ENCODE results near the gene GHR.

GHR gene

GRCh38 chr5:42612750-42613366 lies 189.6 kb downstream of the GHR start:
- no peaks in the 10 kb centered on the region for H3K27me3 ChIP-seq (ENCODE audit: control insufficient read depth in 1 of 2, insufficient read depth in 2 of 2, low read length in 2 of 2)

GRCh38 chr5:42614509-42614908 lies 191.3 kb downstream of the GHR start:
- peaks cover 19% of the 10 kb centered on the region for H3K4me1 ChIP-seq (ENCODE audit: insufficient read depth, low read length)
- H3K36me3 ChIP-seq (ENCODE audit: insufficient read depth, low read length): no peaks in the 10 kb centered on the region
- H3K4me3 ChIP-seq (ENCODE audit: low read depth in 1 of 2, low read length in 2 of 2): no peak overlapping the region
- no peaks in the 10 kb centered on the region for H3K27me3 ChIP-seq (ENCODE audit: control insufficient read depth in 1 of 2, insufficient read depth in 2 of 2, low read length in 2 of 2)
- no peak overlapping the region for H3K9ac ChIP-seq (ENCODE audit: low read length)
- H3K27ac ChIP-seq (ENCODE audit: low read depth, low read length): no peak overlapping the region
- H3K9me3 ChIP-seq (ENCODE audit: low read length): no peaks in the 10 kb centered on the region

More at GRCh38 chr5:42612750-42613366, 189.6 kb downstream of the GHR start:
- Histone ChIP-seq H3K27ac (ENCODE audit: low read depth, low read length) (no peak overlapping the region), H3K9me3 (ENCODE audit: low read length) (no peaks in the 10 kb centered on the region), H3K9ac (ENCODE audit: low read length) (no peak overlapping the region), H3K4me1 (ENCODE audit: insufficient read depth, low read length) (peaks cover 19% of the 10 kb centered on the region), H3K4me3 (ENCODE audit: low read depth in 1 of 2, low read length in 2 of 2) (no peak overlapping the region), H3K36me3 (ENCODE audit: insufficient read depth, low read length) (no peaks in the 10 kb centered on the region)

GRCh38 chr5:42620579-42621216 lies 197.5 kb downstream of the GHR start:
- Histone ChIP-seq H3K9ac (ENCODE audit: low read length) (no peak overlapping the region), H3K4me1 (ENCODE audit: insufficient read depth, low read length) (peaks cover 31% of the 10 kb centered on the region), H3K27me3 (ENCODE audit: control insufficient read depth in 1 of 2, insufficient read depth in 2 of 2, low read length in 2 of 2) (no peaks in the 10 kb centered on the region), H3K9me3 (ENCODE audit: low read length) (no peaks in the 10 kb centered on the region), H3K4me3 (ENCODE audit: low read depth in 1 of 2, low read length in 2 of 2) (no peak overlapping the region), H3K27ac (ENCODE audit: low read depth, low read length) (no peak overlapping the region), H3K36me3 (ENCODE audit: insufficient read depth, low read length) (no peaks in the 10 kb centered on the region)

- no peaks in the 10 kb centered on the region for H3K36me3 ChIP-seq (ENCODE audit: insufficient read depth, low read length)
- H3K9ac ChIP-seq (ENCODE audit: low read length): no peak overlapping the region
- no peaks in the 10 kb centered on the region for H3K27me3 ChIP-seq (ENCODE audit: control insufficient read depth in 1 of 2, insufficient read depth in 2 of 2, low read length in 2 of 2)
- H3K4me3 ChIP-seq (ENCODE audit: low read depth in 1 of 2, low read length in 2 of 2): no peak overlapping the region
- H3K4me1 ChIP-seq (ENCODE audit: insufficient read depth, low read length): peaks cover 31% of the 10 kb centered on the region
- H3K27ac ChIP-seq (ENCODE audit: low read depth, low read length): no peak overlapping the region
- no peaks in the 10 kb centered on the region for H3K9me3 ChIP-seq (ENCODE audit: low read length)
These were observed 198.0 kb downstream of the GHR start for GRCh38 chr5:42621242-42621641.

- Histone ChIP-seq H3K9me3 (ENCODE audit: low read length) (no peaks in the 10 kb centered on the region), H3K9ac (ENCODE audit: low read length) (no peak overlapping the region), H3K27me3 (ENCODE audit: control insufficient read depth in 1 of 2, insufficient read depth in 2 of 2, low read length in 2 of 2) (no peaks in the 10 kb centered on the region), H3K36me3 (ENCODE audit: insufficient read depth, low read length) (no peaks in the 10 kb centered on the region), H3K27ac (ENCODE audit: low read depth, low read length) (no peak overlapping the region), H3K4me1 (ENCODE audit: insufficient read depth, low read length) (peaks cover 31% of the 10 kb centered on the region), H3K4me3 (ENCODE audit: low read depth in 1 of 2, low read length in 2 of 2) (no peak overlapping the region)
These were observed 198.4 kb downstream of the GHR start for GRCh38 chr5:42621662-42622061.

GRCh38 chr5:42624912-42625311 lies 201.7 kb downstream of the GHR start:
- Histone ChIP-seq H3K4me3 (ENCODE audit: low read depth in 1 of 2, low read length in 2 of 2) (no peak overlapping the region), H3K27me3 (ENCODE audit: control insufficient read depth in 1 of 2, insufficient read depth in 2 of 2, low read length in 2 of 2) (no peaks in the 10 kb centered on the region), H3K9ac (ENCODE audit: low read length) (no peak overlapping the region), H3K27ac (ENCODE audit: low read depth, low read length) (no peak overlapping the region), H3K9me3 (ENCODE audit: low read length) (no peaks in the 10 kb centered on the region), H3K36me3 (ENCODE audit: insufficient read depth, low read length) (no peaks in the 10 kb centered on the region), H3K4me1 (ENCODE audit: insufficient read depth, low read length) (peaks cover 31% of the 10 kb centered on the region)

- no peak overlapping the region for H3K9ac ChIP-seq (ENCODE audit: low read length)
- H3K4me3 ChIP-seq (ENCODE audit: low read depth in 1 of 2, low read length in 2 of 2): no peak overlapping the region
- H3K27me3 ChIP-seq (ENCODE audit: control insufficient read depth in 1 of 2, insufficient read depth in 2 of 2, low read length in 2 of 2): no peaks in the 10 kb centered on the region
- H3K9me3 ChIP-seq (ENCODE audit: low read length): no peaks in the 10 kb centered on the region
- H3K4me1 ChIP-seq (ENCODE audit: insufficient read depth, low read length): peaks cover 20% of the 10 kb centered on the region
- no peaks in the 10 kb centered on the region for H3K36me3 ChIP-seq (ENCODE audit: insufficient read depth, low read length)
- no peak overlapping the region for H3K27ac ChIP-seq (ENCODE audit: low read depth, low read length)
These were observed 203.2 kb downstream of the GHR start for GRCh38 chr5:42626462-42626861.

GRCh38 chr5:42628821-42629220 lies 205.6 kb downstream of the GHR start:
- H3K9me3 ChIP-seq (ENCODE audit: low read length): no peaks in the 10 kb centered on the region
- H3K27ac ChIP-seq (ENCODE audit: low read depth, low read length): no peak overlapping the region
- H3K4me1 ChIP-seq (ENCODE audit: insufficient read depth, low read length): peaks cover 6% of the 10 kb centered on the region
- no peaks in the 10 kb centered on the region for H3K36me3 ChIP-seq (ENCODE audit: insufficient read depth, low read length)
- H3K9ac ChIP-seq (ENCODE audit: low read length): no peak overlapping the region
- H3K27me3 ChIP-seq (ENCODE audit: control insufficient read depth in 1 of 2, insufficient read depth in 2 of 2, low read length in 2 of 2): no peaks in the 10 kb centered on the region
- H3K4me3 ChIP-seq (ENCODE audit: low read depth in 1 of 2, low read length in 2 of 2): no peak overlapping the region

GRCh38 chr5:42629284-42629683 lies 206.0 kb downstream of the GHR start:
- H3K9ac ChIP-seq (ENCODE audit: low read length): no peak overlapping the region
- no peaks in the 10 kb centered on the region for H3K9me3 ChIP-seq (ENCODE audit: low read length)
- H3K27ac ChIP-seq (ENCODE audit: low read depth, low read length): no peak overlapping the region
- H3K27me3 ChIP-seq (ENCODE audit: control insufficient read depth in 1 of 2, insufficient read depth in 2 of 2, low read length in 2 of 2): no peaks in the 10 kb centered on the region
- no peaks in the 10 kb centered on the region for H3K36me3 ChIP-seq (ENCODE audit: insufficient read depth, low read length)
- no peak overlapping the region for H3K4me3 ChIP-seq (ENCODE audit: low read depth in 1 of 2, low read length in 2 of 2)
- peaks cover under 1% of the 10 kb centered on the region for H3K4me1 ChIP-seq (ENCODE audit: insufficient read depth, low read length)

GRCh38 chr5:42631241-42631640 lies 208.0 kb downstream of the GHR start:
- H3K27me3 ChIP-seq (ENCODE audit: control insufficient read depth in 1 of 2, insufficient read depth in 2 of 2, low read length in 2 of 2): no peaks in the 10 kb centered on the region
- no peak overlapping the region for H3K4me3 ChIP-seq (ENCODE audit: low read depth in 1 of 2, low read length in 2 of 2)
- H3K27ac ChIP-seq (ENCODE audit: low read depth, low read length): no peak overlapping the region
- H3K9ac ChIP-seq (ENCODE audit: low read length): no peak overlapping the region
- H3K4me1 ChIP-seq (ENCODE audit: insufficient read depth, low read length): no peaks in the 10 kb centered on the region
- H3K36me3 ChIP-seq (ENCODE audit: insufficient read depth, low read length): no peaks in the 10 kb centered on the region
- no peaks in the 10 kb centered on the region for H3K9me3 ChIP-seq (ENCODE audit: low read length)

- Histone ChIP-seq H3K9me3 (ENCODE audit: low read length) (no peaks in the 10 kb centered on the region), H3K36me3 (ENCODE audit: insufficient read depth, low read length) (no peaks in the 10 kb centered on the region), H3K27me3 (ENCODE audit: control insufficient read depth in 1 of 2, insufficient read depth in 2 of 2, low read length in 2 of 2) (no peaks in the 10 kb centered on the region), H3K9ac (ENCODE audit: low read length) (no peak overlapping the region), H3K4me1 (ENCODE audit: insufficient read depth, low read length) (no peaks in the 10 kb centered on the region), H3K27ac (ENCODE audit: low read depth, low read length) (no peak overlapping the region), H3K4me3 (ENCODE audit: low read depth in 1 of 2, low read length in 2 of 2) (no peak overlapping the region)
These were observed 209.2 kb downstream of the GHR start for GRCh38 chr5:42632354-42632900.

- no peaks in the 10 kb centered on the region for H3K9me3 ChIP-seq (ENCODE audit: low read length)
- no peak overlapping the region for H3K9ac ChIP-seq (ENCODE audit: low read length)
- no peak overlapping the region for H3K4me3 ChIP-seq (ENCODE audit: low read depth in 1 of 2, low read length in 2 of 2)
- no peaks in the 10 kb centered on the region for H3K4me1 ChIP-seq (ENCODE audit: insufficient read depth, low read length)
- no peaks in the 10 kb centered on the region for H3K27me3 ChIP-seq (ENCODE audit: control insufficient read depth in 1 of 2, insufficient read depth in 2 of 2, low read length in 2 of 2)
- H3K36me3 ChIP-seq (ENCODE audit: insufficient read depth, low read length): no peaks in the 10 kb centered on the region
- H3K27ac ChIP-seq (ENCODE audit: low read depth, low read length): no peak overlapping the region
These were observed 211.3 kb downstream of the GHR start for GRCh38 chr5:42634575-42634974.
